Activated CD4-positive, CD25-positive, alpha-beta regulatory T cell treated with anti-CD3 and anti-CD28 coated beads, Interleukin-2, amount 50 U/mL, for 72 hours (primary cell): ENCODE results near the gene ARRB2.

Experiments used
- DNase-seq: peaks from one replicate; pipeline ENCODE4 v3.0.0; 2021

ARRB2 gene

DNA sequence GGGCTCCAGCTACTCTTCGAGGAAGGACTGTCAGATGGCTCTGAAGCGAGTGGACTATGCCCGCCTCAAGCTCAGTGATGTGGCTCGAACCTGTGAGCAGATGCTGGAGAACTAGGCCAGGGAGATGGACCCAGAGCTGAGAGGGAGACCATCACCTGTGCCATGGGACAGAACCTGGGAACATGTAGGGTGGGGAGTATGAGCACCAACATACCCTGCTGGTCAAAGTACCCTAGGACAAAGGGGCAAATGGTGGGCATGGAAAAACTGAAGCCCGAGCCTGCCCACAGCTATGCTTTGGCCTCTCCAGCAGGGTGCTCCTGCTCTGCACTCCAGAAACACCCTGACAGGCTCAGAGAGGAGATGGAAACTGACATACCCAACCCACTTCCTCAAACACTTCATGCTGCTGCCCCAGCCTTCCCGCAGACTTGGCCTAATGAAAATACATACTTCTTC is 22.7 kb downstream of the ARRB2 start:
- DNase-seq, result no peak

DNA sequence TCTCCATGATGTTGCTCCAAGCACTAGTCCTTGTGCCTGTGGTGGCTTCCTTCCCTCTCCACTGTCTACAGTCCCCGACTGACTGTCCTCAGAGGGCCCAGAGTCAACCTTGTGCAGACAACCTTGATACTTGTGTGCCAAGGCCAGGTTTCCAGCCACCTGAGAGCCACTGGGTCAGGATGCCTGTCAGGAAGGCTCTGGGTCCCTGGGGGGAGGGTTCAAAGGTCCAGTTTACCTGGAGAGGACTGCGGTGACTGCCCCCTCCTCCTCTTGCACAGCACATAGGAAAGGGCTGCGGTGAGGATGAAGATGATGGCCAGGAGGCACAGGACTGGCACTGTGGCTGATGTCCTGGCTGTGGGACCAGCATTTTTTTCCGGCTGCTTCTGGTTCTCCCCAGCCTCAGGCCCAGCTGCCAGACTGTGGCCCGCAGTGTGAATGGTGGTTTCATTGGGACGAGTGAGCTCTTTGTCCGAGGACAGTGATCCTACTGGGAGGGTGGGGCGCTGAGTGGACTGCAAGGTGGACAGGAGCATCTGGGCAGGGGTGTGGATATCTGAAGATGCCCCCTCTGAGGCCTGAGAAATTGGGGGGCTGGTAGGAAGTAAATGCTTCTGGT is 24.5 kb downstream of the ARRB2 start:
- no peak for DNase-seq

DNA sequence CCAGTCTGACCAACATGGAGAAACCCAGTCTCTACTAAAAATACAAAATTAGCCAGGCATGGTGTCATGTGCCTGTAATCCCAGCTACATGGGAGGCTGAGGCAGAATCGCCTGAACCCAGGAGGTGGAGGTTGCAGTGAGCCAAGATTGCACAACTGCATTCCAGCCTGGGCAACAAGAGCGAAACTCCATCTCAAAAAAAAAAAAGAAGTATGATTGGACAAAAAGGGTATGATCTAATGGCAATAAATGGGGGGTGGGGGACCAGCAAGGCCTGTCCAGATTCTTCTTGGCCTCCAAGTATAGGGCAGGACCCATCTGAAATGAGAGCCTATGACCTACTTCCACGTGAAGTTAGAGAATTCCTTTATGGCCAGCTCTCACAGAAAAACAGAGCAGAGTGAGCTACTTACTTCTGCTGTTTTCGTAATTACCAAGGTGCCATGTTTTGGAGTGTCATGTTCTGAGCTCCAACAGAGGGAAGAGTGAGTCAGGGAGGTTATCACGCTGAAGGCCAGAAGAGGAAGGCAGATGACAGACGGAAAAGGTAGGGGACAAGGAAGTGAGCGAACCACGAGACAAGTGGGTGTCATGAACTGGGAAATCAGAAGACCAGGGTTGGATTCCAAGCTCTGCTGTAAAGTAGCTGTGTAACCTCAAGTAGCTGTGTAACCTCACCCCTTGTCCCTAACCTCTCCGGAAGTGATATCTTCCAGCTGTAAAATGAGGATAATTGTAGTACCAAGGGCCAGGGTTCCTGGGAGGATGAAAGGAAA is 25.6 kb downstream of the ARRB2 start:
- DNase-seq, result no peak

DNA sequence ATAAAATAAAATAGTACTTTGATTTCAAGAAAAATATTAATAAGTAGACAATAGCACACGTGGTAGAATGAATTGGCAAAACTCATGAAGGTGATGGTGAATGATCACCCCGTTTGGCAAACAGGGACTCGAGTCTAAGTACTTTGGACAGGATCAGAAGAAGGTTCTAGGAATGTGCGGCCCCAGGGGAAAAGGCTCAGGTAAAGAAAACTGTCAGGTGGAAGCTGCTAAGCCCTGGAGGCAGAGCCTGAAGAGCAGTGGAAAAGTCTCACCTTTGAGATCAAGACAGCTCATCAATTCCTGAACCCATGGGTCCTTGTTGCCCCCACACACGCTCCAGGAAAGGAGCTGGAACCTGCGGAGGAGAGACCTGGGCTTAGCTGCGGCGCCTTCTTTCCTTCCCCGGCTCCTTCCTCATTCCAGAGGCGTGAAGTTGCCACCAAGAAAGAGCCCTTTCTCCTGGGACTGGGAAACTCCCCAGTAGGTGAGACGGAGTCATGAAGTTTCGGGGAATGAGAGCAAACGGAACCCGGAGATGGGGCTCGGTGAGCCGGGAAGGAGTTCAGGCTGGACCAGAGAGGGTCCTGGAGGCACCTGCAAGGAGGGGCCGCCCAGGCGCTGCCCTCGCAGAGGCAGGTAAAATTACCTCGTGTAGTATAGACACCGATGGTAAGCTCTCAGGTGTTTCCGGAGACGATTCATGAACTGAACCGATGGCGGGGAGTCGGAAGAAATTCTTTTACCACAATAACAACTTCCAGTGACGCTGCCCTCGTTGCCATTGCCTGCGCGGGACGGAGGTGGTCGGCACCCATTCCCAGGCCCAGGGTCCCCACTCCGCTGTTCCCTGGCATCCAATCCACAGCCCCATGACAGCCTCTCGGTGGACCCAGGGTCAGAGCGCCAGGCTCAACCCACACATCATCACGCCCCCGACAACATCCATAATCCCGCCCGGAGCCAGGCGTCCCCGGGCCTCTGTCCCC is 28.0 kb downstream of the ARRB2 start:
- no peak for DNase-seq

DNA sequence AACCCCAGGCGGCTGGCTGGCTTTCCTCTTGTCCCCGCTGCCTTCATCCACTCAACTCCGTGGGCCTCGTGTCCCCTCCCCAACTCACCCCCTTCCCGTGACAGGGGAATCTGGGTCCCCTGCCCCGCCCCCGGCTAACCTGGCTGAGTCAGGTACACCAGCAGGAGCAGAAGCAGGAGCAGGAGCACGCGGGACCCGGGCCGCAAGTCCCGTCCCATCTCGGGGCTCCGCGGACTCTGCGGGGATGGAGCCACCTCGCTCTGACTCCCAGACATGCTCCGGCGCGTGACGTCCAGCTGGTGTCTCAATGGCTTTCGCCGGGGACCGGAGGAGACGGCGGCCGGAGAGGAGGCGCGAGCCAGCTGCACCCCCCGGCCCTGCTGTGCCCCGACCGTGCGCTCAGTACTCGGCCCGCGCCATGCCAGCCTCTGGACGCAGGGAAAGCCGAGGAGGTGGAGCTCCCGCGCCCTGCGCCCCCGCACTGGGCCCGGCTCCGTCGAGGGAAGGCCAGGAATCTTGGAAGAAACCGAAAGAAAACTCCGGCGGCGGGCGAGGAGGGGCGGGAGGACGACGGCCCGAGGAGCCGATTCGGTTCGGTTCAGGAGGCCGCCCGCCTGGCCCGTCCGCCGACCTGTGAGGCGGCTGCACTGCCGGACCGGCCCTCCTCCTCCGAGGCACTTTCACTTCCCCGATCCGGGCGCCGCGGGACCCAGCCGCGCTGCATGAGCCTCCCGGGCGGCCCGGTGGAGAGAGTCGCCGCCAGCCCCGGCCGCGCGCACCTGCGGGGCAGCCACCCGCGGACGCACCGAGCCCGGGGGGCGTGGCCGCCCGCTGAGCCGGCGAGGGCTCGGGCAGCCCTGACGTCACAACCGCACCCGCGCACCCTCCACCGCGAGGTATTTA is 28.9 kb downstream of the ARRB2 start, which contains the start of the genes CXCL16 and ZMYND15:
TSS of gene CXCL16 (minus strand) at position 807 of the 903 bp plus-strand sequence. CDS start at position 218, 589 bp downstream.
TSS of gene ZMYND15 (plus strand) at position 712 of the 903 bp plus-strand sequence. CDS start 716 bp downstream, outside the sequence.
- peak; percentile 57 for DNase-seq

DNA sequence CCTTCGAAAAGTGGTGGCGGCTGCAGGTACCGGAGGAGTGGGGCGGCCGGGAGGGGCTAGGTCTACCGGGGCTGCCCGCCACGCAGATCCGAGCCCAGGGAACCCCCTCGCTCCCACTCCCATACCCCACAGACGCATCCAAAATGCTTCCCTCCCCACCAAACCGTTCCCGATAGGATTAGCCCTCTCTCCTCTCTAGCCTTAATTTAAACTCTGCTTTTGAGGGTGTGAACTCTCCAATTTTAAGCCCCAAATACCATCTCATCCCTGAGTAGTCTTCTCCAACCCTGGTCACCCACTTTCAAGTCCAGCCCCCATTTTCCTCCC is 29.6 kb downstream of the ARRB2 start:
- DNase-seq, result no peak

DNA sequence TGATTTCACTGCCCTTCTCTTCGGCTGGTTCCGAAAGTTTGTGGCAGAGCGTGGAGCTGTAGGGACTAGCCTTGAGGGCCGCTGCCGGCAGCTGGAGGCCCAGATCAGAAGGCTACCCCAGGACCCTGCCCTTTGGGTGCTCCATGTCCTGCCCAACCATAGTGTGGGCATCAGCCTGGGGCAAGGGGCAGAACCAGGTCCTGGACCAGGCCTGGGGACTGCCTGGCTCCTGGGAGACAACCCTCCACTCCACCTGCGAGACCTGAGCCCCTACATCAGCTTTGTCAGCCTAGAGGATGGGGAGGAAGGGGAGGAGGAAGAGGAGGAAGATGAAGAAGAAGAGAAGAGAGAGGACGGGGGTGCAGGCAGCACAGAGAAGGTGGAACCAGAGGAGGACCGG is 30.2 kb downstream of the ARRB2 start:
- no peak for DNase-seq

DNA sequence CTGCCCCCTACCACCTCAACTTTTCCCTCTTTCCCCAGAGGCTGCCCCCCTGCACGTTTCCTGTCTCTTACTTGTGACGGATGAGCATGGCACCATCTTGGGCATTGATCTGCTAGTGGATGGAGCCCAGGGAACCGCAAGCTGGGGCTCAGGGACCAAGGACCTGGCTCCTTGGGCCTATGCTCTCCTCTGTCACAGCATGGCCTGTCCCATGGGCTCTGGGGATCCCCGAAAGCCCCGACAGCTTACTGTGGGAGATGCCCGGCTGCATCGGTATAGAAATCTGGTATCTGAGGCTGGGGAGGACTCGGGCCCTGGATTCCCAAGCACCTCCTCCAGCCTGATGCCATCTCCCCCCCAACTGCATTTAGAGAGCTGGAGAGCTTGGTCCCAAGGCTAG is 31.1 kb downstream of the ARRB2 start:
- no peak for DNase-seq

DNA sequence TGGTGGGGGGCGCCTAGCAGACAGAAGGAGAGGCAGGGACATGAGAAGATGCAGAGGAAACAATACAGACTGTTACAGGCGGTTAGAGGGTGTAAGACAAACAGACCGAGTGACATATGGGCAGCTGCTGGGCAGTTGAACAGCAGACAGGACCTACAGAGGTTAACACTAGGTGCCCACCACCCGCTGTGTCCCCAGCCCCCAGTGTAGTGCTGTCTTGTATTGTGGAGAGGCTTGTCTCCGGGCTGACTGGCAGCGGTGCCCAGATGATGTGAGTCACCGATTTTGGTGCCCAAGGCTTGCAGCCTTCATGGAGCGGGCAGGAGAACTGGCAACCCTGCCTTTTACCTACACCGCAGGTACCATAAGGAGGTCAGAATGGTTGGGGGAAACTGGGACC is 31.7 kb downstream of the ARRB2 start:
- DNase-seq, result no peak

DNA sequence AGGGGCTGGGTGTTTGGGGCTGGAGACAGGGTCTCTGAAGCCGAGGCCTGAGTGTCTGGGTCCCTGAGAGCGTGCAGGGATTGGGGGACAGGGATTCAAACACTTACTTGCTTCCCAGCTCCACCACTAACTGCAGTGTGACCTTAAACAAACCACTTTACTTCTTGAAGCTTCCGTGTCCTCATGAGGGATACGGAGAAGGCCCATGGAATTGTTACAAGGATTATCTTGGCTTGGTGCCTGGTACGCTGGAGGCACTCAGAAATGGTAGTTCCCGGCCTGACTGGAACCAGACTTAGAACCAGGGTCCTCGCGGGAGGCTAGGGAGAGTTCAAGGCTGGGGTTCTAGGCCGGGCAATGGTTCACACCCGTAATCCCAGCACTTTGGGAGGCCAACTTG is 32.2 kb downstream of the ARRB2 start:
- DNase-seq, result no peak

DNA sequence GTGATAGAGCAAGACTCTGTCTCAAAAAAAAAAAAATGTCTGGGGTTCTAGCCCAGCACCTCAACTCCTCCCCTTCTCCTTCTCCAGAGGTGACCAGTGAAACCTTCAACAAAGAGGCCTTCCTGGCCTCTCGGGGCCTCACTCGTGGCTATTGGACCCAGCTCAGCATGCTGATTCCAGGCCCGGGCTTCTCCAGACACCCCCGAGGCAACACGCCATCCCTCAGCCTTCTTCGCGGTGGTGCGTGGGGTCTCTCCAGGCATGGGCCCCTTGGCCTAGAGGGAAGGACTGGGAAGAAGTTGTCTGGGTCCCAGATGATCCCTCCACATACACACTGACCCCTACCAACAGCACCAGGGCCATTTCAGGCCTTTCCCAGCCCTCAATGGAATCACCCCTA is 32.8 kb downstream of the ARRB2 start:
- DNase-seq, result no peak

DNA sequence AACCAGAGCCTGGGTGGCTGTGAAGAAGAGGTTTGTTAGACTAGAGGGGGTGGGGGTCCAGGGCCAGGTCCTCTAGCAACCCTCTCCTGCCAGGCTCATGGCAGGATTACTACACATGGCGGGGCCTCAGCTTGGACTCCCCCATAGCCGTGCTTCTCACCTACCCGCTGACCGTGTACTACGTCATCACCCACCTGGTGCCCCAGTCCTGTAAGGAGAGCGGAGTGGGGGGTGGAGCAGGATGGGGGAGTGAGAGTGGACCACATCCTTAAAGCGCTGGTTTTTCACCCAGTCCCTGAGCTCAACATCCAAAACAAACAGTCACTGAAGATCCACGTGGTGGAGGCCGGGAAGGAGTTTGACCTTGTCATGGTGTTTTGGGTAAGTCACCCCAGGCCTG is 33.5 kb downstream of the ARRB2 start:
- no peak for DNase-seq

DNA sequence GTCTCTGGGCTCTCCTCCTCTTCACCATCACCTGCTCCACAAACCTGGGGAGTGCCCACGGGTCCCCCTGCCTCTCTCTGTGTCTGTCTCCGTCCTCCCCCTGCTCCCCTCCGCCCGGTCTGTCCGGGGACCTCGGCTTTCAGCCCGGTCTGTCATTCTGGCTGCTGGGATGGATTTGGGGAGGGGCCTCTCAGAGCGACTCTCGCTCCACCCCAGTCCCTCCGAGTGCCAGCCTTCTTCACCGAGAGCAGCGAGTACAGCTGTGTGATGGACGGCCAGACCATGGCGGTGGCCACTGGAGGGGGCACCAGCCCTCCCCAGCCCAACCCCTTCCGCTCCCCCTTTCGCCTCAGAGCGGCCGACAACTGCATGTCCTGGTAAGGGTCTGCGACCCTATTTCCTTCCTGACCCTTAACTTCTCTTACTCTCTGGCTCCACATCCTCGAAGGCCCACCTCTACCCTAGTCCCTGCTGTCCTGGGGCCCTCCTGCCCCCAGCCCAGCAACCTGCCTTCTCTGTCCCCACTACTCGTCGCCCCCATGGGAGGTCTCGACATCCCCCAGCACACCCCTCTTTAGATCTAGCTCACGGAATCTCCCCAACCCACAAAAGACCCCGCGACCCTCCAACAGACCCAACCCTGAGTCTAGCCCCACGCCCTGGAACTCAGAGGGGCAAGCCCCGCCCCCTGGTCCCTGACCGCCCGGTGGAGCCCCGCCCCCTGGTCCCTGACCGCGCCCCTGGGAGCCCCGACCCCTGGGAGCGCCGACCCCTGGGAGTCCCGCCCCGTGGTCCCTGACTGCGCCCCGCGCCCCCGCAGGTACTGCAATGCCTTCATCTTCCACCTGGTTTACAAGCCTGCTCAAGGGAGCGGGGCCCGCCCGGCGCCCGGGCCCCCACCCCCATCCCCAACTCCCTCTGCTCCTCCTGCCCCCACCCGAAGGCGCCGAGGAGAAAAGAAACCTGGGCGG is 34.9 kb downstream of the ARRB2 start:
- DNase-seq, result no peak

DNA sequence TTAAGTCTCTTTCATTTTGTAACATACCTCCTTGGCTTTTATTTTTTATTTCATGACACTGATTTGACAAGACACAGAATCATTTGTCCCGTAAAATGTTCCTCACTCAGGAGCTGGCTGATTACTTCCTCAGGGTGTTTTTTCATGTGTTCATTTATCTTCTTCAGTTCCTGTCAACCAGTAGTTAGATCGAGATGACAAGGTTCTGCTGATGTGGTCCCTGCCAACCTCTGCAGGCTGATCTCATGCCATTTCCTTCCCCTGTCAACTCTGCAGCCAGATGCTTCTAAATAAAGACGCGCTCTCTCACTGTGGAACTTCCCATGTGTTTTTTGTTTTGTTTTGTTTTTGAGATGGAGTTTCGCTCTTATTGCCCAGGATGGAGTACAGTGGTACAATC is 37.4 kb downstream of the ARRB2 start:
- no peak for DNase-seq

DNA sequence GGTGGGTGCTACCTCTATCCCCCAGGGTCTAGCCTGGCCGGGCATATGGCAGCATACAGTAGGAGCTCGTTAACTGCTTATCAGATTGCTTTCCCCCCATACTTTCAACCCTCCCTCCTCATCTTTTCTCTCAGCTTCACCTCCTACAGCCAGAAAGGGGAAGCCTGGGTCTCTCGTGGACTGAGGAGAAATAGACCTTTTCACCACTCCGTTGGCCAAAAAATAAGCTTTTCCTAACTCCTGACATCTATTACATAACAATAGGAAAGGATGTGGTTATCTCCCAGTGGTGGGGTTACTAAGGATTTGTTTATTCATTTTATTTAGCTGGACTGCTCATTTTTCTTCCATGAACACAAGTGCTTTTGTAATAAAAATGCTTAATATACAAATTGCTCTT is 38.3 kb downstream of the ARRB2 start:
- DNase-seq, result no peak

DNA sequence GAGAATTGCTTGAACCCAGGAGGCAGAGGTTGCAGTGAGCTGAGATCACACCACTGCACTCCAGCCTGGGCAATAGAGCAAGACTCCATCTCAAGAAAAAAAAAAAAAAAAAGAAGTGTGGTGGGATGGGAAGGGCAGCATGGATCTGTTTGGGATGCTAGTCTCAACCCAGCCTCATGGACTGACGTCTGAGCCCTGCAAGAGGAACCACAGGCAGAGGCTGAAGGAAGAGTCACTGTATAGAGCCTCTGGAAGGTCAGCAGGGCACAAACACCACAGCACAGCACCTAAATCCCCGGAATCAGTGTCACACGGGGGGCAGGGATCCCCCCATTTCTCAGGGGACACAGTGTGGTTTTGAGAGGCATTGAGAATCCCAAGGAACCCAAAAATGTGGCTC is 40.2 kb downstream of the ARRB2 start:
- DNase-seq, result no peak

DNA sequence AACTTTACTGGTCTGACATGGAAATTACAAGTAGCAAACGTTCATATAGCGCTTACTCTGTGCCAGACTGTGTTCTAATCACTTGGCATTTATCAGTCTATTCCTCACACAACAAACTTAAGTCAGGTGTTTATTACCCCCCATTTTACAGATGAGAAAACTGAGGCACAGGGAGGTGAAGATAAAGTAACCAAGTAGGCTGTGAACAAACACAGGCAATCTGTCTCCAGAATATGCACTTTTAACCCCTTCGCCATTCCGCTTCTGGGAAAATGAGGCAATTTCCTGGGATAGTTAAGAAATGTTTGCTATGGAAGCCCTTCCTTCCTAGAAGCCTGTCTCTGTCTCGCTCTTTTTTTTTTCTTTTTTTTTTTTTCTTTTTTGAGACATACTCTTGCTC is 41.5 kb downstream of the ARRB2 start:
- no peak for DNase-seq

DNA sequence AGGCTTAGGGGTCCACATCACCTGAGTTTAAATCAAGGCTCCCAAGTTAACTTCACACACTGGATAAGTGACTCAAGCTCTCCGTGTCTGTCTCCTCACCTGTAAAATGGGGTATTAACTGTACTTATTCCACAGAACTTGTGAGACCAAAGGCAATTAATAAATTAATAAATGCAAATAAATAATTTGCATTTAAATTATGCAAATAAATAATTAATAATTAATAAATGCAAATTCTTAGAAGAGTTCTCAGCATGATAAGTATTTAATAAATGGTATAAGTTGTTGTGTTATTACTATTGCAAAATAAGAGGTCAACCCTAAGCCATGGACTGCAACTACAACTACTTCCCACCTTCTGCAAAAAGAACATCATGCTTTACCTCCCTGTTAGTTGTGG is 43.0 kb downstream of the ARRB2 start:
- no peak for DNase-seq

DNA sequence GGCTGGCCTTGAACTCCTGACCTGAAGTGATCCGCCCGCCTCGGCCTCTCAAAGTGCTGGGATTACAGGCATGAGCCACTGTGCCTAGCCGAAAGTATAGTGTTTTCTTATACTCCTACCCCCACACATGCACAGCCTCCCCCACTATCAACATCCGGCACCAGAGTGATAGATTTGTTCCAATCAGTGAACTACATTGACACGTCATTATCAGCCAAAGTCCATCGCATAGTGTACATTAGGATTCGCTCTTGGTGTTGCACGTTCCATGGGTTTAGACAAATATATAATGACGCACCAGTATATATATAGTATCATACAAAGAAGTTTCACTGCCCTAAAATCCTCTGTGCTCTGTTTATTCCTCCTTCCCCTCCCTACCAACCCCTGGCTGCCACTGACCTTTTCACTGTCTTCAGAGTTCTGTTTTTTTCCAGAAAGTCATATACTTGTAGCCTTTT is 49.4 kb downstream of the ARRB2 start:
- no peak for DNase-seq

DNA sequence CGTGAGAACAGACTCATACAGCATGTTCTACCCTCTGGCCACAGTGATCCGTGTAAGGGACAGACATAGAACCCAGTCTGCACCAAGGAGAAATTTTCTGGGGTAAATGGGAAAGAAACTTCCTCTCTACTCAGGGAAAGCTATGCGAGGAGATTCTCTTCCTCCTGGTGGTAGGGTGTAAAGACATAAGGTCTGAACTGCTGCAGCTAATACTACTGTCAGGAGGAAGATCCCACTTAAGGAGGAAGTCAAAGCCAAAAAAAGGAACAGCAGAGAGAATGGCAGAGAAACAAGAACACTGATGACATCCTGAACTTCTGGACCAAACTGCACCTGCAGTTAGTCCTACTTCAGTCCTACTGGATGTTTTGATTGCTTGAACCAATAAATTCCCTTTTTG is 54.2 kb downstream of the ARRB2 start:
- DNase-seq, result no peak

DNA sequence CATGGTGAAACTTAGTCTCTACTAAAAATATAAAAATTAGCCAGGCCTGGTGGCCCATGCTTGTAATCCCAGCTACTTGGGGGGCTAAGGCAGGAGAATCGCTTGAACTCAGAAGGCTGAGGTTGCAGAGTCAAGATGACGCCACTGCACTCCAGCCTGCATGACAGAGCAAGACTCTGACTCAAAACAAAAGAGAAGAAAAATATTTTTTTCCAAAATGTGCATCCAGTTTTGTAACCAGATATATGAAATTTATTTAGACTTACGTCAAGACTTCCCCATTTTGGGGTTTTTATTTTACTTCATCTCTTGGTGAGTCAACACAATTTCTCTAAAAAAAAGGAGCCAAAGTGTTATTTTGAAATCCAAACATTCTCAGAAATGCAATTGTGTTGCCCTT is 55.8 kb downstream of the ARRB2 start:
- no peak for DNase-seq
